ENCODE results near the gene HDAC9. TPM values are rescaled to one million over a fixed set of nuclear protein-coding genes. Genes with fewer than 3 reads are reported as not detected.

HDAC9 gene
- total RNA-seq, 1 experiment from 2014 or later: 7.7 TPM

- Histone ChIP-seq H3K27me3 (ENCODE audit: insufficient read depth, low read length) (no peaks in the 10 kb centered on the region), H3K4me1 (ENCODE audit: insufficient read depth, low read length) (no peaks in the 10 kb centered on the region), H3K4ac (ENCODE audit: low read depth, low read length) (no peak overlapping the region), H2AK5ac (ENCODE audit: insufficient read length, low read length) (no peak overlapping the region), H3K23ac (ENCODE audit: insufficient read length, low read depth, low read length) (no peak overlapping the region), H2BK15ac (ENCODE audit: low read depth, low read length) (no peak overlapping the region), H4K20me1 (ENCODE audit: control insufficient read depth, insufficient read depth, insufficient read length) (no peaks in the 10 kb centered on the region), H2BK120ac (ENCODE audit: low read depth, low read length, poor library complexity, severe bottlenecking) (no peak overlapping the region), H4K8ac (replicated peaks; ENCODE audit: insufficient read length, low read depth, low read length) (no peak overlapping the region), H3T11ph (ENCODE audit: low read length) (no peak overlapping the region), H2BK5ac (ENCODE audit: insufficient read length, low read length) (no peak overlapping the region), H4K5ac (ENCODE audit: insufficient read length, low read depth, low read length) (no peak overlapping the region), H4K91ac (ENCODE audit: insufficient read length, low read depth, low read length) (no peak overlapping the region), H3K79me2 (ENCODE audit: insufficient read depth, low read length) (no peaks in the 10 kb centered on the region), H3K9me3 (ENCODE audit: control insufficient read depth, low read depth, low read length) (no peaks in the 10 kb centered on the region), H3K79me1 (ENCODE audit: insufficient read depth, low read depth, low read length, poor library complexity, severe bottlenecking) (no peaks in the 10 kb centered on the region), H3K14ac (ENCODE audit: insufficient read depth, low read length) (no peak overlapping the region), H3K56ac (ENCODE audit: insufficient read length, low read depth, low read length) (no peak overlapping the region), H3K9ac (ENCODE audit: extremely low read depth, insufficient read length, low read length) (no peak overlapping the region), H2AFZ (ENCODE audit: low read length) (no peak overlapping the region), H3K18ac (ENCODE audit: insufficient read length, low read depth, low read length) (no peak overlapping the region), H2BK20ac (ENCODE audit: low read depth, low read length, poor library complexity, severe bottlenecking) (no peak overlapping the region), H3K27ac (ENCODE audit: insufficient read length, low read depth, low read length) (no peak overlapping the region), H2BK12ac (ENCODE audit: insufficient read length, low read depth, low read length) (no peak overlapping the region), H3K4me2 (ENCODE audit: insufficient read depth, insufficient read length, low read length) (no peak overlapping the region), H3K23me2 (ENCODE audit: insufficient read length, low read depth, low read length, poor library complexity, severe bottlenecking) (no peaks in the 10 kb centered on the region)
- no peaks in the 10 kb centered on the region for H3K36me3 Mint-ChIP-seq (ENCODE audit: insufficient read depth in 1 of 3, low read depth in 3 of 3)
- no peak overlapping the region for H3K27ac Mint-ChIP-seq
- no peak overlapping the region for H3K4me3 Mint-ChIP-seq
- DNase-seq: no peak
- H3K27me3 Mint-ChIP-seq (ENCODE audit: low read depth): no peaks in the 10 kb centered on the region
- no peaks in the 10 kb centered on the region for H3K9me3 Mint-ChIP-seq
- peaks cover 0 to 2% of the 10 kb centered on the region in 2 experiments; a peak in 3 of 4 replicates for H3K4me1 Mint-ChIP-seq
- no CpG with 5 or more reads among the region's 1 CpG for WGBS (ENCODE audit: extremely low coverage, insufficient read length, low lambda C conversion rate)
- TF ChIP-seq, protein P1, sequence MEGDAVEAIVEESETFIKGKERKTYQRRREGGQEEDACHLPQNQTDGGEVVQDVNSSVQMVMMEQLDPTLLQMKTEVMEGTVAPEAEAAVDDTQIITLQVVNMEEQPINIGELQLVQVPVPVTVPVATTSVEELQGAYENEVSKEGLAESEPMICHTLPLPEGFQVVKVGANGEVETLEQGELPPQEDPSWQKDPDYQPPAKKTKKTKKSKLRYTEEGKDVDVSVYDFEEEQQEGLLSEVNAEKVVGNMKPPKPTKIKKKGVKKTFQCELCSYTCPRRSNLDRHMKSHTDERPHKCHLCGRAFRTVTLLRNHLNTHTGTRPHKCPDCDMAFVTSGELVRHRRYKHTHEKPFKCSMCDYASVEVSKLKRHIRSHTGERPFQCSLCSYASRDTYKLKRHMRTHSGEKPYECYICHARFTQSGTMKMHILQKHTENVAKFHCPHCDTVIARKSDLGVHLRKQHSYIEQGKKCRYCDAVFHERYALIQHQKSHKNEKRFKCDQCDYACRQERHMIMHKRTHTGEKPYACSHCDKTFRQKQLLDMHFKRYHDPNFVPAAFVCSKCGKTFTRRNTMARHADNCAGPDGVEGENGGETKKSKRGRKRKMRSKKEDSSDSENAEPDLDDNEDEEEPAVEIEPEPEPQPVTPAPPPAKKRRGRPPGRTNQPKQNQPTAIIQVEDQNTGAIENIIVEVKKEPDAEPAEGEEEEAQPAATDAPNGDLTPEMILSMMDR (conservative IDR thresholded peaks at IDR 0.05): no peak
These were observed 20.6 kb upstream of the HDAC9 start for GRCh38 chr7:18474944-18475343.

Data from H9 (cell line).